ENCODE results near the gene MGST1. TPM values are rescaled to one million over a fixed set of nuclear protein-coding genes. Genes with fewer than 3 reads are reported as not detected.
"Not testable (repeated sequence)": the region's sequence is repeated elsewhere in the genome, so short reads cannot be mapped to it uniquely, and the experiment has no call there.

Gene MGST1
- polyA plus RNA-seq, 3 donors: 27.5 to 33.8 (median 28.2) TPM

DNA sequence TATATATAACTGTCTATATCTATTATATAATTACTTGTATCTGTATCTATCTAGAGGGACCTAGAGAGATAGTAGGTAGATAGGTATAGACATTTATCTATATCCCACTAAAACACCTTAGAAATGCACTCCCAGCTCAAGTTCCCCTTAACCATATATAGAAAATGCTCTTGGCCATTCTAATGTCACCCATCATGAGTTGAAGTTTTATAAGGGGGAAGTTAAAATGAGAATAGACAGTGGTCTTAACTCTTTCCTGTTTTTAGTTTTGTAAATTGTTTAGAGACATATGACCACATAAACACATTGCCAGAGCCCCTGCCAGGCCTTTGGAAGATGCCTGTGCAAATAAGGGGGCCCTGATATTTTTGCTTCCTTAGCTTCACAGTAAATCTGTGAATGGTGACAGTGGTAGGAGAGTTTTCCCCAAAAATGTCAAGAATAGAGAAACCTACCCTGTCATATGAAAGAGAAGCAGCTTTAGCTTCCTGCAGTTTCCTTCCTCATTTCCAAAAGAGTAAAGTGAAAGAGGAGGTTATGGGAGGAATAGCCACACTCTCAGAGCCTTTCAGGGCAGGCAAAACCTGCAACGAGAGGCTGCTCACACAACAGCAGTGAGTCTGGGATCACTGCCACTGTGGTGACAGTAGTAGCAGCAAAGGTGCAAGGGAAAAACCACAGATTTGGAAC, 45.5 kb downstream of the MGST1 start:
- DNase-seq (ENCODE audit: extremely low read depth in 1 of 11, low read depth in 9 of 11, low spot score in 4 of 11): no peak

DNA sequence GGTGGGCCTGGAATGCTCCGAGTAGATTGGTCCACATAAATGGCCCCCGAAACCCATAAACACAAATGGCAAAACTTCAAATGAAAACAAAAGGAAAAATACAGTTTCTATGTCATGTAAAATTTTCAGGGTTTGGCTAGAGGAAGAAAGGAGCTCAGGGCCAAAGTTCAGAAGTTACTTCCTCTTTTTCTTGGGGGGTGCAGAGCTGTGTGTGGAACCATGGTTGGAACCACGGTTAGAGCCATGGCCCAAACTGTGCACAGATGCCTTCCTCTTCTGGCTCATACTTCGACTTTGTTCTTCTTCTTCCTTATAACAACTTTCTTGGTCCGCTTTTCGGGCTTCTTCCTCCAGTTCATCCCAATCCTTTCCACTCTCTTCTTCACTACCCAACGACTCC, 51.7 kb downstream of the MGST1 start:
- no peak for DNase-seq (ENCODE audit: extremely low read depth in 1 of 11, low read depth in 9 of 11, low spot score in 4 of 11)

DNA sequence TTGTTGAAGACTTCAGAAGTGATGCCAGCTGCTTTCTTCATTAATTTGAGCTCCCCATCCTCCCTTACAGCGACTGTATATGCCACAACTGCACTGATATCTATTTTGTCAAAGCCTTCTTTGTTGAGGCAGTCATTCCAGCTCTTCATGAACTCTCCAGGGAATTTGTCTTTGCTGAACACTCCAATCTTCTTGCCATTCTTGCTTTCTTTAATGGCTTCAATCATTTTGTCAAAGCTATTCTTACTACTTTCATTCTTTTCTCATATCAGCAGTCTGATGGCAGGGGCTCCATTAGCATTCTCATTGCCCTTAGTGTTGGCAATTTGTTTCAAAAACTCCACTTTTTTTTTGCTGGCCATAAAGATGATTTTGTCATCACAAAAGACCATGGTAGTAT, 54.4 kb downstream of the MGST1 start:
- not testable (repeated sequence) for DNase-seq (ENCODE audit: extremely low read depth in 1 of 11, low read depth in 9 of 11, low spot score in 4 of 11)

DNA sequence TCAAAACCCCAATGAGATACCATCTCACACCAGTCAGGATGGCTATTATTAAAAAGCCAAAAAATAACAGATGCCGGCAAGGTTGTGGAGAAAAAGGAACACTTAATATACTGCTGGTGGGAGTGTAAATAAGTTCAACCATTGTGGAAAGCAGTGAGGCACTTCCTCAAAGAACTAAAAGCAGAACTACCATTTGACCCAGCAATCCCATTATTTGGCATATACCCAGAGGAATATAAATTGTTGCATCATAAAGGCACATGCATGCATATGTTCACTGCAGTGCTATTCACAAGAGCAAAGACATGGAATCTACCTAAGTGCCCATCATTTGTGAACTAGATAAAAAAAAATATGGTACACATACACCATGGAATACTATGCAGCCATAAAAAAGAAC, 59.9 kb downstream of the MGST1 start:
- no peak for DNase-seq (ENCODE audit: extremely low read depth in 1 of 11, low read depth in 9 of 11, low spot score in 4 of 11)

Other genes with a start within 250 kb of the MGST1 start
- gene SLC15A5, start 70.0 kb upstream of the MGST1 start, polyA plus RNA-seq (ENCODE audit: insufficient read length in 3 of 3): under 1 TPM in 1 of 3 donors, not detected in 2; 0.06 TPM

All from renal cortex interstitium (tissue), 11 donors.